Kidney epithelial cell (primary cell): ENCODE measurements around the gene MYO3A. TPM values are rescaled to one million over a fixed set of nuclear protein-coding genes. Genes with fewer than 3 reads are reported as not detected.

ENCODE experiments used
- DNase-seq: peaks from one replicate; pipeline ENCODE4 v3.0.0-alpha.2; 2010; ENCODE audit warnings: low read depth
- H3K27me3 ChIP-seq: 2 replicates; pipeline ENCODE4 v1.6.0; 2011; ENCODE audit warnings: low read length; ENCODE audit not compliant: control insufficient read depth, insufficient read depth
- H3K36me3 ChIP-seq: 2 replicates; pipeline ENCODE4 v1.5.1; 2011; ENCODE audit warnings: low read length; ENCODE audit not compliant: control insufficient read depth, insufficient read depth
- H3K4me3 ChIP-seq: 2 replicates; pipeline ENCODE4 v1.5.1; 2011; ENCODE audit warnings: low read depth, mild to moderate bottlenecking, control low read depth, low read length
- CTCF ChIP-seq: IDR thresholded peaks from 2 replicates; pipeline ENCODE4 v1.5.1; 2011; ENCODE audit warnings: mild to moderate bottlenecking, moderate library complexity, low read length, control low read depth, inconsistent platforms; ENCODE audit not compliant: insufficient read depth, poor library complexity, severe bottlenecking
- total RNA-seq: library from RNA; depleted of rRNA; stranded (reverse); fragments of >200 nt; gene quantifications from 2 replicates; pipeline ENCODE4 v1.2.3, GENCODE V29; 2015

Gene MYO3A
- total RNA-seq, 1 donor from 2014 or later: 2.3 TPM

GRCh38 chr10:26212511-26212910 lies 278.5 kb downstream of the MYO3A start:
- Histone ChIP-seq H3K36me3 (no peaks in the 10 kb centered on the region), H3K4me3 (no peak overlapping the region), H3K27me3 (peaks cover 64% of the 10 kb centered on the region)
- DNase-seq: no peak
- TF ChIP-seq CTCF: no peak

GRCh38 chr10:26213157-26213800 lies 279.2 kb downstream of the MYO3A start:
- Histone ChIP-seq H3K4me3 (no peak overlapping the region), H3K36me3 (no peaks in the 10 kb centered on the region), H3K27me3 (peaks cover 72% of the 10 kb centered on the region)
- no peak for DNase-seq
- no peak for TF ChIP-seq CTCF

- no peak overlapping the region for H3K4me3 ChIP-seq
- DNase-seq: no peak
- TF ChIP-seq CTCF: no peak
Observed at GRCh38 chr10:26214004-26214403, 280.0 kb downstream of the MYO3A start.

GRCh38 chr10:26214551-26215395 lies 280.7 kb downstream of the MYO3A start:
- Histone ChIP-seq H3K4me3 (no peak overlapping the region), H3K27me3 (peaks cover 80% of the 10 kb centered on the region), H3K36me3 (no peaks in the 10 kb centered on the region)
- DNase-seq: no peak
- TF ChIP-seq CTCF: no peak

More at GRCh38 chr10:26214004-26214403, 280.0 kb downstream of the MYO3A start:
- no peaks in the 10 kb centered on the region for H3K36me3 ChIP-seq
- peaks cover 76% of the 10 kb centered on the region for H3K27me3 ChIP-seq

GRCh38 chr10:26215396-26215934 lies 281.4 kb downstream of the MYO3A start:
- no peak for TF ChIP-seq CTCF
- Histone ChIP-seq H3K27me3 (peaks cover 83% of the 10 kb centered on the region), H3K36me3 (no peaks in the 10 kb centered on the region), H3K4me3 (no peak overlapping the region)
- DNase-seq: no peak
